ENCODE results near the gene FLAD1. TPM values are rescaled to one million over a fixed set of nuclear protein-coding genes. Genes with fewer than 3 reads are reported as not detected.

The FLAD1 gene
- total and polyA plus RNA-seq, 2 donors (not counting 1 experiment from before 2014, with no cell fraction given), result 11.8 to 24.9 TPM

- Histone ChIP-seq H3K4me1 (ENCODE audit: control insufficient read depth, extremely low read depth, insufficient read depth, low read length) (peaks cover 3% of the 10 kb centered on the region), H3K27me3 (ENCODE audit: control insufficient read depth, insufficient read depth, low read length) (no peaks in the 10 kb centered on the region), H3K4me3 (replicated peaks in 1 of 4; ENCODE audit: control extremely low read depth in 1 of 4, insufficient read depth in 1 of 4, low read depth in 3 of 4, low read length in 4 of 4) (no peak overlapping the region), H3K9me3 (ENCODE audit: control insufficient read depth, insufficient read depth, low read depth, low read length) (no peaks in the 10 kb centered on the region), H3K4me2 (ENCODE audit: extremely low read depth, insufficient read depth, low read length) (no peak overlapping the region), H3K9ac (ENCODE audit: insufficient read depth, low read length) (no peak overlapping the region), H3K36me3 (ENCODE audit: control insufficient read depth, insufficient read depth, low read length) (no peaks in the 10 kb centered on the region), H4K20me1 (ENCODE audit: control insufficient read depth, extremely low read depth, insufficient read depth, low read length) (no peaks in the 10 kb centered on the region), H2AFZ (ENCODE audit: low read length) (no peak overlapping the region), H3K79me2 (ENCODE audit: control insufficient read depth, insufficient read depth, low read length) (peaks cover 2% of the 10 kb centered on the region), H3K27ac (ENCODE audit: insufficient read depth, low read length) (no peak overlapping the region)
- TF ChIP-seq, protein P1, sequence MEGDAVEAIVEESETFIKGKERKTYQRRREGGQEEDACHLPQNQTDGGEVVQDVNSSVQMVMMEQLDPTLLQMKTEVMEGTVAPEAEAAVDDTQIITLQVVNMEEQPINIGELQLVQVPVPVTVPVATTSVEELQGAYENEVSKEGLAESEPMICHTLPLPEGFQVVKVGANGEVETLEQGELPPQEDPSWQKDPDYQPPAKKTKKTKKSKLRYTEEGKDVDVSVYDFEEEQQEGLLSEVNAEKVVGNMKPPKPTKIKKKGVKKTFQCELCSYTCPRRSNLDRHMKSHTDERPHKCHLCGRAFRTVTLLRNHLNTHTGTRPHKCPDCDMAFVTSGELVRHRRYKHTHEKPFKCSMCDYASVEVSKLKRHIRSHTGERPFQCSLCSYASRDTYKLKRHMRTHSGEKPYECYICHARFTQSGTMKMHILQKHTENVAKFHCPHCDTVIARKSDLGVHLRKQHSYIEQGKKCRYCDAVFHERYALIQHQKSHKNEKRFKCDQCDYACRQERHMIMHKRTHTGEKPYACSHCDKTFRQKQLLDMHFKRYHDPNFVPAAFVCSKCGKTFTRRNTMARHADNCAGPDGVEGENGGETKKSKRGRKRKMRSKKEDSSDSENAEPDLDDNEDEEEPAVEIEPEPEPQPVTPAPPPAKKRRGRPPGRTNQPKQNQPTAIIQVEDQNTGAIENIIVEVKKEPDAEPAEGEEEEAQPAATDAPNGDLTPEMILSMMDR (conservative IDR thresholded peaks at IDR 0.05 in 1 of 2, IDR thresholded peaks at IDR 0.05 in 1 of 2; ENCODE audit: low read depth in 1 of 2, low read length in 2 of 2), result no peak
- TF ChIP-seq EZH2 (IDR thresholded peaks at IDR 0.05; ENCODE audit: low read length, missing control alignments), result no peak
- no peak for DNase-seq (ENCODE audit: low read depth in 2 of 2)
Measured at GRCh38 chr1:154938604-154939399, 44.3 kb upstream of the FLAD1 start.

GRCh38 chr1:154940213-154940560 lies 43.0 kb upstream of the FLAD1 start:
- H4K20me1 ChIP-seq (ENCODE audit: control insufficient read depth, extremely low read depth, insufficient read depth, low read length), result no peaks in the 10 kb centered on the region

GRCh38 chr1:154940651-154941194 lies 42.4 kb upstream of the FLAD1 start:
- H3K27me3 ChIP-seq (ENCODE audit: control insufficient read depth, insufficient read depth, low read length), result no peaks in the 10 kb centered on the region
- H3K9me3 ChIP-seq (ENCODE audit: control insufficient read depth, insufficient read depth, low read depth, low read length), result no peaks in the 10 kb centered on the region
- H4K20me1 ChIP-seq (ENCODE audit: control insufficient read depth, extremely low read depth, insufficient read depth, low read length), result no peaks in the 10 kb centered on the region
- H3K79me2 ChIP-seq (ENCODE audit: control insufficient read depth, insufficient read depth, low read length), result peaks cover 2% of the 10 kb centered on the region
- no peak for TF ChIP-seq EZH2 (IDR thresholded peaks at IDR 0.05; ENCODE audit: low read length, missing control alignments)
- TF ChIP-seq, protein P1 (conservative IDR thresholded peaks at IDR 0.05 in 1 of 2, IDR thresholded peaks at IDR 0.05 in 1 of 2; ENCODE audit: low read depth in 1 of 2, low read length in 2 of 2), result no peak
- no peak overlapping the region for H3K9ac ChIP-seq (ENCODE audit: insufficient read depth, low read length)
- no peak overlapping the region for H2AFZ ChIP-seq (ENCODE audit: low read length)
- H3K4me2 ChIP-seq (ENCODE audit: extremely low read depth, insufficient read depth, low read length), result no peak overlapping the region
- H3K4me3 ChIP-seq (replicated peaks in 1 of 4; ENCODE audit: control extremely low read depth in 1 of 4, insufficient read depth in 1 of 4, low read depth in 3 of 4, low read length in 4 of 4), result no peak overlapping the region
- no peak overlapping the region for H3K27ac ChIP-seq (ENCODE audit: insufficient read depth, low read length)
- H3K4me1 ChIP-seq (ENCODE audit: control insufficient read depth, extremely low read depth, insufficient read depth, low read length), result peaks cover 2% of the 10 kb centered on the region
- H3K36me3 ChIP-seq (ENCODE audit: control insufficient read depth, insufficient read depth, low read length), result no peaks in the 10 kb centered on the region
- no peak for DNase-seq (ENCODE audit: low read depth in 2 of 2)

More at GRCh38 chr1:154940213-154940560, 43.0 kb upstream of the FLAD1 start:
- H3K4me1 ChIP-seq (ENCODE audit: control insufficient read depth, extremely low read depth, insufficient read depth, low read length), result peaks cover 3% of the 10 kb centered on the region
- no peak for DNase-seq (ENCODE audit: low read depth in 2 of 2)
- H3K9ac ChIP-seq (ENCODE audit: insufficient read depth, low read length), result no peak overlapping the region
- no peak overlapping the region for H2AFZ ChIP-seq (ENCODE audit: low read length)
- no peak overlapping the region for H3K27ac ChIP-seq (ENCODE audit: insufficient read depth, low read length)
- H3K9me3 ChIP-seq (ENCODE audit: control insufficient read depth, insufficient read depth, low read depth, low read length), result no peaks in the 10 kb centered on the region
- H3K36me3 ChIP-seq (ENCODE audit: control insufficient read depth, insufficient read depth, low read length), result no peaks in the 10 kb centered on the region
- TF ChIP-seq, protein P1 (conservative IDR thresholded peaks at IDR 0.05 in 1 of 2, IDR thresholded peaks at IDR 0.05 in 1 of 2; ENCODE audit: low read depth in 1 of 2, low read length in 2 of 2), result no peak
- TF ChIP-seq EZH2 (IDR thresholded peaks at IDR 0.05; ENCODE audit: low read length, missing control alignments), result no peak
- H3K4me3 ChIP-seq (replicated peaks in 1 of 4; ENCODE audit: control extremely low read depth in 1 of 4, insufficient read depth in 1 of 4, low read depth in 3 of 4, low read length in 4 of 4), result no peak overlapping the region
- no peaks in the 10 kb centered on the region for H3K27me3 ChIP-seq (ENCODE audit: control insufficient read depth, insufficient read depth, low read length)
- peaks cover 2% of the 10 kb centered on the region for H3K79me2 ChIP-seq (ENCODE audit: control insufficient read depth, insufficient read depth, low read length)
- no peak overlapping the region for H3K4me2 ChIP-seq (ENCODE audit: extremely low read depth, insufficient read depth, low read length)

Measured in fibroblast of lung (primary cell).